IMR-90 (cell line): ENCODE results near the gene TAS2R1. TPM values are rescaled to one million over a fixed set of nuclear protein-coding genes. Genes with fewer than 3 reads are reported as not detected.

Source experiments
- ATAC-seq: fragments of 200-7000 bp; cut with Tn5 transposase; 2 replicates; pipeline ENCODE4 v1.9.1; 2020; ENCODE audit warnings: low read depth, mild to moderate bottlenecking, moderate library complexity
- BruUV-seq: library from RNA; stranded (reverse); fragments of 400-500 nt; replicated peaks from 2 replicates; lab custom pipeline; 2021; lab: Mats Ljungman, UMichigan
- CTCF ChIA-PET: fragments of 300-600 bp; formaldehyde crosslinking; extraction: SDS; loops from one replicate; lab custom pipeline; 2021; ENCODE audit warnings: antibody characterized with exemption; lab: Yijun Ruan, JAX
- POLR2A ChIA-PET: fragments of 300-600 bp; sonication (Branson Sonifier 250); formaldehyde crosslinking; loops from one replicate; lab custom pipeline; 2022; ENCODE audit warnings: antibody characterized with exemption; ENCODE audit not compliant: unreplicated experiment; lab: Charles Lee
- DNase-seq: peaks from one replicate; pipeline ENCODE4 v3.0.0; 2013
- H2AFZ ChIP-seq: replicated peaks from 2 replicates; pipeline ENCODE3; 2013; ENCODE audit warnings: low read length, mild to moderate bottlenecking; ENCODE audit not compliant: poor library complexity
- H2AK5ac ChIP-seq: 2 replicates; pipeline ENCODE4 v1.6.1; 2013; ENCODE audit warnings: low read depth, low read length, inconsistent platforms
- H2AK9ac ChIP-seq: replicated peaks from 2 replicates; pipeline ENCODE3; 2013; ENCODE audit warnings: mild to moderate bottlenecking, low read depth, low read length, moderate library complexity; ENCODE audit not compliant: poor library complexity
- H2BK120ac ChIP-seq: 2 replicates; pipeline ENCODE4 v1.6.1; 2013; ENCODE audit warnings: low read depth, low read length, inconsistent platforms
- H2BK15ac ChIP-seq: 3 replicates; pipeline ENCODE4 v1.6.1; 2013; ENCODE audit warnings: low read depth, low read length, inconsistent platforms
- H2BK20ac ChIP-seq: 2 replicates; pipeline ENCODE4 v1.6.1; 2013; ENCODE audit warnings: low read depth, mild to moderate bottlenecking, inconsistent platforms, low read length, moderate library complexity
- H2BK5ac ChIP-seq: 2 replicates; pipeline ENCODE4 v1.6.1; 2013; ENCODE audit warnings: mild to moderate bottlenecking, low read depth, low read length, inconsistent platforms; ENCODE audit not compliant: poor library complexity, severe bottlenecking
- H3K14ac ChIP-seq: replicated peaks from 2 replicates; pipeline ENCODE4 v1.6.1; 2013; ENCODE audit warnings: low read depth, low read length, inconsistent platforms
- H3K18ac ChIP-seq: 2 replicates; pipeline ENCODE4 v1.6.1; 2013; ENCODE audit warnings: low read depth, low read length, control low read depth
- H3K23ac ChIP-seq: 2 replicates; pipeline ENCODE4 v1.6.1; 2013; ENCODE audit warnings: low read depth, low read length, inconsistent platforms
- H3K27ac ChIP-seq: 2 replicates; pipeline ENCODE4 v1.5.1; 2013; ENCODE audit warnings: mild to moderate bottlenecking, control low read depth, low read length; ENCODE audit not compliant: insufficient read depth
- H3K27me3 ChIP-seq: 2 replicates; pipeline ENCODE4 v1.6.1; 2013; ENCODE audit warnings: low read length; ENCODE audit not compliant: control insufficient read depth, insufficient read depth
- H3K36me3 ChIP-seq: 2 replicates; pipeline ENCODE4 v1.6.1; 2013; ENCODE audit warnings: low read length, mixed read lengths; ENCODE audit not compliant: control insufficient read depth, insufficient read depth
- H3K4ac ChIP-seq: 2 replicates; pipeline ENCODE4 v1.6.1; 2013; ENCODE audit warnings: low read depth, low read length, inconsistent platforms
- H3K4me1 ChIP-seq: 2 replicates; pipeline ENCODE4 v1.6.1; 2013; ENCODE audit warnings: low read length, mixed read lengths; ENCODE audit not compliant: control insufficient read depth, insufficient read depth
- H3K4me2 ChIP-seq: 2 replicates; pipeline ENCODE4 v1.6.1; 2013; ENCODE audit warnings: low read depth, mild to moderate bottlenecking, control low read depth, low read length, moderate library complexity
- H3K4me3 ChIP-seq: 2 replicates; pipeline ENCODE4 v1.5.1; 2013; ENCODE audit warnings: low read depth, mild to moderate bottlenecking, control low read depth, low read length, moderate library complexity; ENCODE audit not compliant: insufficient read depth
- H3K56ac ChIP-seq: 2 replicates; pipeline ENCODE4 v1.6.1; 2013; ENCODE audit warnings: low read length, inconsistent platforms; ENCODE audit not compliant: insufficient read depth; ENCODE audit errors: extremely low read depth
- H3K79me1 ChIP-seq, 2 experiments: 2 replicates each; pipeline ENCODE4 v1.6.1; 2013; ENCODE audit warnings: low read length in 2 of 2, inconsistent platforms in 1 of 2, low read depth in 1 of 2
- H3K9ac ChIP-seq: 2 replicates; pipeline ENCODE4 v1.6.1; 2013; ENCODE audit warnings: low read depth, low read length, control low read depth
- H3K9me1 ChIP-seq: 2 replicates; pipeline ENCODE4 v1.6.1; 2013; ENCODE audit warnings: low read length, inconsistent platforms; ENCODE audit not compliant: insufficient read depth
- H3K9me3 ChIP-seq: 2 replicates; pipeline ENCODE4 v1.6.1; 2013; ENCODE audit warnings: low read length; ENCODE audit not compliant: control insufficient read depth, insufficient read depth
- H4K20me1 ChIP-seq: 2 replicates; pipeline ENCODE4 v1.6.1; 2013; ENCODE audit warnings: low read length, inconsistent platforms; ENCODE audit not compliant: insufficient read depth
- H4K5ac ChIP-seq: 2 replicates; pipeline ENCODE4 v1.6.1; 2013; ENCODE audit warnings: mild to moderate bottlenecking, low read depth, low read length, control low read depth
- H4K8ac ChIP-seq, 2 experiments: 2 replicates each; pipeline ENCODE4 v1.6.1; 2013; ENCODE audit warnings: low read depth in 2 of 2, low read length in 2 of 2, control low read depth in 1 of 2, inconsistent platforms in 1 of 2
- H4K91ac ChIP-seq: 2 replicates; pipeline ENCODE4 v1.6.1; 2013; ENCODE audit warnings: low read depth, low read length, inconsistent platforms; ENCODE audit not compliant: insufficient read depth
- BHLHE40 ChIP-seq: fragments of 150-350 bp; IDR thresholded peaks from 2 replicates; pipeline ENCODE4 v1.6.1; 2016; ENCODE audit warnings: mild to moderate bottlenecking, low read depth, low read length
- CEBPB ChIP-seq: IDR thresholded peaks from 2 replicates; pipeline ENCODE4 v1.6.1; 2012; ENCODE audit warnings: low read depth, low read length, improper control_type of control experiment
- CHD1 ChIP-seq: IDR thresholded peaks from 2 replicates; pipeline ENCODE4 v1.6.1; 2012; ENCODE audit warnings: low read depth, low read length, improper control_type of control experiment
- ELK1 ChIP-seq: fragments of 150-350 bp; IDR thresholded peaks from 2 replicates; pipeline ENCODE4 v1.6.1; 2016; ENCODE audit warnings: low read depth, mild to moderate bottlenecking, low read length, moderate library complexity, borderline replicate concordance
- FOS ChIP-seq: fragments of 150-350 bp; IDR thresholded peaks from 2 replicates; pipeline ENCODE4 v1.6.1; 2016; ENCODE audit warnings: low read depth, low read length
- MAFK ChIP-seq: IDR thresholded peaks from 2 replicates; pipeline ENCODE4 v1.6.1; 2012; ENCODE audit warnings: low read depth, low read length, improper control_type of control experiment
- MAZ ChIP-seq: IDR thresholded peaks from 2 replicates; pipeline ENCODE4 v1.6.1; 2012; ENCODE audit warnings: low read depth, mild to moderate bottlenecking, low read length, improper control_type of control experiment, moderate library complexity, borderline replicate concordance
- MXI1 ChIP-seq: IDR thresholded peaks from 2 replicates; pipeline ENCODE4 v1.6.1; 2012; ENCODE audit warnings: low read depth, mild to moderate bottlenecking, low read length, moderate library complexity, borderline replicate concordance
- NFE2L2 ChIP-seq: fragments of 150-350 bp; IDR thresholded peaks from 2 replicates; pipeline ENCODE4 v1.6.1; 2016; ENCODE audit warnings: low read depth, mild to moderate bottlenecking, low read length
- POLR2A ChIP-seq: IDR thresholded peaks from 2 replicates; pipeline ENCODE4 v1.6.1; 2012; ENCODE audit warnings: mild to moderate bottlenecking, low read depth, low read length
- RAD21 ChIP-seq: IDR thresholded peaks from 2 replicates; pipeline ENCODE4 v1.6.1; 2012; ENCODE audit warnings: low read length, improper control_type of control experiment
- RCOR1 ChIP-seq: IDR thresholded peaks from 2 replicates; pipeline ENCODE4 v1.6.1; 2012; ENCODE audit warnings: mild to moderate bottlenecking, low read length, improper control_type of control experiment; ENCODE audit not compliant: insufficient replicate concordance
- RFX5 ChIP-seq: IDR thresholded peaks from 2 replicates; pipeline ENCODE4 v1.8.0; 2012; ENCODE audit warnings: low read depth, mild to moderate bottlenecking, low read length, moderate library complexity
- USF2 ChIP-seq: fragments of 150-350 bp; IDR thresholded peaks from 2 replicates; pipeline ENCODE4 v1.6.1; 2017; ENCODE audit warnings: mild to moderate bottlenecking, antibody characterized with exemption, low read length, low read depth
- WGBS, 2 experiments: methylation state at CpG; one replicate each; pipeline versions ENCODE4 v1.1.5 to v1.1.7; 2013; ENCODE audit warnings: missing lambda C conversion rate in 2 of 2; ENCODE audit not compliant: insufficient read length in 1 of 2; ENCODE audit errors: extremely low coverage in 2 of 2; 5-methylcytosine and 5-hydroxymethylcytosine counted together
- dilution Hi-C: fragments of 300-500 bp; cut with HindIII; formaldehyde crosslinking; loops from one replicate; pipeline ENCODE4 v1.14.3; 2018; ENCODE audit warnings: low sequenced_read_pairs; ENCODE audit not compliant: unreplicated experiment
- in situ Hi-C: fragments of 300-500 bp; cut with MboI; formaldehyde crosslinking; loops from 3 replicates; pipeline ENCODE4 v1.14.3; 2019; ENCODE audit warnings: low sequenced_read_pairs, inconsistent platforms, mixed read lengths
- intact Hi-C: fragments of 100-400 bp; cut with micrococcal nuclease; formaldehyde crosslinking; loops from 2 replicates; pipeline ENCODE4 v1.10.0; 2022
- polyA plus RNA-seq, 3 experiments: library from polyadenylated mRNA; depleted of rRNA; stranded (reverse); fragments of >200 nt; gene quantifications; 2 replicates each; pipeline ENCODE4 v1.2.3, GENCODE V29; 2012; ENCODE audit warnings: low replicate concordance in 1 of 3
- total RNA-seq: library from RNA; depleted of rRNA; stranded (reverse); fragments of >200 nt; gene quantifications from 2 replicates; pipeline ENCODE4 v1.2.3, GENCODE V29; 2012

The TAS2R1 gene
- total and polyA plus RNA-seq, 2 of the 4 experiments (the other 2 are of a cell fraction) = not detected

- H3K4me2 ChIP-seq = peak overlapping the region; percentile 39; the same call in 1 of the 2 replicates
- H3K79me1 ChIP-seq = no peaks in the 10 kb centered on the region
- H3K18ac ChIP-seq = no peak overlapping the region
- in situ Hi-C loops (no loop called here), intact Hi-C loops (no loop called here), dilution Hi-C loops (no loop called here)
- TF ChIP-seq CEBPB (no peak), POLR2A (no peak), FOS (no peak), NFE2L2 (no peak), RFX5 (no peak), BHLHE40 (no peak), MXI1 (no peak), MAFK (no peak), RAD21 (no peak), RCOR1 (no peak), CHD1 (no peak), ELK1 (no peak), MAZ (no peak), USF2 (no peak)
- H3K9ac ChIP-seq = no peak overlapping the region
- no peak overlapping the region for H2BK5ac ChIP-seq
- H3K27me3 ChIP-seq = no peaks in the 10 kb centered on the region
- 0 out of 2 replicates have a peak overlapping the region, but pooled peaks have one; percentile 1 for H4K5ac ChIP-seq
- no TSS peak for BruUV-seq
- H4K20me1 ChIP-seq = no peaks in the 10 kb centered on the region
- ATAC-seq (peak; percentile 48), DNase-seq (peak; percentile 52)
- ChIA-PET POLR2A (no interaction called here), CTCF (interaction anchor here (0.5 kb wide), 1 partner anchor 86 kb away, joined by 3 read pairs; no protein-coding TSS in a partner anchor)
- H2AFZ ChIP-seq = no peak overlapping the region
- WGBS, 2 experiments = no CpG with 5 or more reads among the region's 6 CpGs
- H3K27ac ChIP-seq = peak overlapping the region; percentile 6; the same call in 1 of the 2 replicates
- H2BK120ac ChIP-seq = peak overlapping the region; percentile 12; the same call in 1 of the 2 replicates
- H4K91ac ChIP-seq = no peak overlapping the region
- H3K4ac ChIP-seq = peak overlapping the region; percentile 5
- H3K36me3 ChIP-seq = no peaks in the 10 kb centered on the region
- no peak overlapping the region for H2AK9ac ChIP-seq
- peak overlapping the region; percentile 4; the same call in 1 of the 2 replicates for H2AK5ac ChIP-seq
- H3K4me1 ChIP-seq = peaks cover 2% of the 10 kb centered on the region; the same call in 1 of the 2 replicates
- H2BK20ac ChIP-seq = peak overlapping the region; percentile 9; the same call in 1 of the 2 replicates
- no peak overlapping the region for H3K56ac ChIP-seq
- peak overlapping the region; percentile 65; the same call in 1 of the 3 replicates for H2BK15ac ChIP-seq
- H4K8ac ChIP-seq = no peak overlapping the region
- no peaks in the 10 kb centered on the region for H3K9me1 ChIP-seq
- no peaks in the 10 kb centered on the region; the same call in 1 of the 2 replicates for H3K9me3 ChIP-seq
- no peak overlapping the region for H3K23ac ChIP-seq
- no peak overlapping the region for H3K4me3 ChIP-seq
- H3K14ac ChIP-seq = peak overlapping the region; percentile 78
These were observed 31.3 kb upstream of the TAS2R1 start for GRCh38 chr5:9661316-9662015.
